GM19468 (cell line): ENCODE results near the gene AKAP6.

Experiments
- ATAC-seq: cut with Tn5 transposase; IDR thresholded peaks from one replicate; pipeline ENCODE4 v1.9.1; 2021; ENCODE audit warnings: mild to moderate bottlenecking, moderate library complexity, moderate number of reproducible peaks; ENCODE audit not compliant: unreplicated experiment; ENCODE audit errors: extremely low read depth

The AKAP6 gene

DNA sequence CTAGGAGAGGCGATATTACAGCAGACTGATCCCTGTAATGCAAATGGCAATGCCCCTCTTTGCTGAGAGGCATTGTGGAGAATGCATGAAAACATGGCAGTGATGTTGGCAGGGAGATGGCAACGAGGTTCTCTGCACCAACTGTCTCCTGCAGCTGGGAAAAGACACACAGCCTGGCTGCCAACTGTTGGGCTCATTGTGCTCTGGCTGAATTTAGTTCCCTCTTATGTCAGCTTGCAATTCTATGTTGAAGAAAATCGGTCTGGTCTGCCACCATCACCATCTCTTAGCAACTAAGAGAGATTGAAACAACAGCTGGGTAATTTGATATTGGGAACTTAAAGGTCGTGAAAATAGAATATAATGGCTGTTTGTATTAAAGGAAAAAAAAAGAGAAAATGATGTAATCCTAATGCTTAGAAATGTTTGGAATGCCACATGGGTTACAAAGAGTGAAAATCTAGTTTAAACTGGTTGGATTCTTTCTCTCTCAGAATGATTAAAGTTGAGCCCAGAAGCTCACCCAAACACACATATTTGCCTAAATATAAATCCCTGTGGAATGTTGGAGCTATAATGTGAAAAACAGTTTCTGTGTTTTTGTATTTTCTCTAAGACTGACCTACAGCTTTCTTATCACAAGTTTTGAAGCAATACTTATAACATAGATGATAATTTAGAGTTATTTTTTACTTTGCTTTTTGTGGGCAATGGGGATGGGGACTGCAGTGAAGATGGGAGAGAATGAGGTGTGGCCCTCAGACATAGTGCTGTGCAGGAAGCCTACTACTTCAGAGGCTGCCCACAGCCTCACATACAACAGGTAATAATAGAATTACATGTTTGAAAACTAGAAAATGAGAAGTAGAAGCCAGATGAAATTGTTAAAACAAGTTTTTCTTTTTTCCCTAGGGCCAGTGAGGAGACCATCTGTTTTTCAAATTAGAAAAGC is 143.7 kb downstream of the AKAP6 start:
- ATAC-seq = no peak

DNA sequence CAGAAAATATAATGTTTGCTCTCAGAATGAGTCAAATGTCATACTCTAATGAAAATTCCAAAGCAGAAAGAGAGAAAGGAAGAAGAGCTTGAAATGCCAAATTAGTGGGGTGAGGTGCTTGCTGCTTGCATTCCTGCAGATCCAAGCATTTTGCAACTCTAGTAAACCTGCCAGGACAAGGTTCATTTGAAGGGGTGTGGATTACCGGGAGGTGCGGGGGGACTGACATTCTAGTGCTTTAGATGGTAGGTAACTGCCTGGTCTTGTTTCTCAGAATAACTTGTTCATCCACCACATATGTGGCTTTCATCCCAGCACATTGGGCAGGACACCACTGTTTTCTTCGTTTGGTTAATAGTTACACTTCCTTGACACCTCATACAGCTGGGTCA is 144.4 kb downstream of the AKAP6 start:
- no peak for ATAC-seq

DNA sequence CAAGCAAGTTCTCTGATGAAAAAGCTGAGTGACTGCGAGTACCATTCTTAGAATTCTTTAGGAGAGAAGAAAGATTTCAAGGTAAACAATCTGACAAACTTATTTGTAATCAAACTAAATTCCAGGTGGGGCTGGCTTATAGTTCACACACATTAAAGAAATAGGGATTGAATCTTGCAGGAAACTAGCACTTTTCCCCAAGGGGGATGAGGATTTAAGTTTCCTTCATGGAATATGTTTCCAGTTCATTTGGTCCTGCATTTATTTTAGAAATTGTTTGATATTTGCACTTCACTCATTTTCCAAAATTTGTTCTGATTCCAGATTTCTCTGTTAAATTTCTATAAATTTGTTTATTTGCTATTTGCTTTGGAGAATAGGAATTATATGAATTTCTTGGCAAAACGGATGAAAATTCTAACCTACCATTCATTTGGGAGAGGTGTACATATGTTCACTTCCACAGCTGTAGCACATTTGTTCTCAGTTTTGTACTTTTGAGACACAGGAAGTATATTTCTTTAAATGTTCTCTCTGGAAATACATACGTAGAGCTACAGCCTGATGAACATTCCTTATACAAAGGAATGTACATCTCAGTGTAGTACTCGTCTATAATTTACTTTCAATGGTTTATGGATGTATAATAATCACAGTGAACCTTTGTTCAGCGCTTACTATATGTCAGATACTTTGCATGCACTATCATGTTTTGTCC is 145.5 kb downstream of the AKAP6 start:
- no peak for ATAC-seq

DNA sequence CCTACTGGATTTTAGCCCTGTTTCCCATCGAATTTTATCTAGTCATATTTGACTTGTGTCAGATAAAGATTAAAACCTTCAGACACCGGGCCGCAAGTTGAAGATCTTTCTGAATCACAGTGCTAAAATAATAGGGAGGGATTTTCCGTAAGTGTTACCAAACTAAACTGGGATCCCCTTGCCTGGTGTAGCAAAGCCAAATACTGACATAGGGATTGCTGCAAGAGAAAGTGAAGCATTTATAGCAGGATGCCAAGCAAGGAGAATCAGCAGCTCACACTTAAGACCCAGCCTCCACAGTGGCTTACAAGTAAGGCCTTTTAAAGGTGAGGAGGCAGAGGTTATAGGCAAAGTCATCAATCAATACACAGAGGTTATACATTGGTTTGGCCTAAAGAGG is 147.4 kb downstream of the AKAP6 start:
- ATAC-seq = no peak

DNA sequence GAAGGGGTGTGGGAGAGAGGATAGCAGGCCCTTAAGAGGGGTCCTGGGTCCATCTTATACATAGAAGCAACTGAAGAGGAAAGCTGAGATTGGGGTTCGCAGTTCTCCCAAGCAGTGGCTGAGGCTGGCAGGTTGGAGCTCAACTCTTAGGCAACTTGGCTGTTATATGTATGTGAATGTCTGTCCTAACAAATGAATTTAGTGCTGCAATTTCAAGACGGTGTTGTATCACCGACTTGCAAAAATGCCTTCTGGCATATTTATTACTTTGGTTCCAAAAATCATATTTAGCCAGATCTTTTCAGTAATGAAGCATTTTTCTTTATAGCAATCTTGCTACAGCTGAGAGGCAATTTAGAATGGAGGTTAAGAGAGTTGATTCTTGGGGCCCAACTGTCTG is 148.3 kb downstream of the AKAP6 start:
- ATAC-seq = no peak

DNA sequence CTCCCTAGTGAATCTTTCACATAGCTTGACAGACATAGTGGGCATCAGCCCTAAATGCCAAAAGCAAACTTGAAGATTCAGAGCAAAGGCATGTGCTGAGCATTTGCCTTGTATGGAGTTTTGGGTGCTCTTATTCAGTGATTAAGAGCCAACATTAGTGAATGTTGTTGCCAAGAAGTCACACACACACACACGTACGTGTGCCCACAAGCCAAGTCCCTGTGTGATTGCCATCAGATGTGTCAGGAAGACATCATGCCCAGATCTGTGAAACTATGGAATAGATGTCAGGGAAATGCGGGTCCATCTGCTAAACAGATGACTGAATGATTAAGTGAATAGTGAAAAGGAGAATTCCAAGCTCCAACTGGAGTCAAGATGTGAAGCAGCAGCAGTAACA is 149.0 kb downstream of the AKAP6 start:
- no peak for ATAC-seq

DNA sequence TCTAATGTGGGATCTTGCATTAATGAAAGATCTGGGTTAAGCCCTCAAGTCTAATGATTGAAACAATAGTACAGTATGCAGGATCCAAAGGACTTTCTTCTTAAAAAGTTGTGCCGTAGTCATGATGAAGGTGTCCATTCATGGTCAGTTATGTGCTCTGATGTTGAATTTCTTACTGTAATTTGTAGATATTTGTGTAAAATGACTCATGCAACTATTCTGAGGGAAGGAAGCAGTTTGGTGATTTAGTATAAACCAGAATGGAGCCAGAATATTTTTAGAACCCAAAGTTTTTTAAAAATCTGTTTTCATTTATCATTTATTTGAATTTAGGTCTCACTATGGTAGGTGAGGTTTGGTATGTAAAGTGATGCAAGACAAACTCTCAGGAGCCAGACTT is 151.2 kb downstream of the AKAP6 start:
- no peak for ATAC-seq

DNA sequence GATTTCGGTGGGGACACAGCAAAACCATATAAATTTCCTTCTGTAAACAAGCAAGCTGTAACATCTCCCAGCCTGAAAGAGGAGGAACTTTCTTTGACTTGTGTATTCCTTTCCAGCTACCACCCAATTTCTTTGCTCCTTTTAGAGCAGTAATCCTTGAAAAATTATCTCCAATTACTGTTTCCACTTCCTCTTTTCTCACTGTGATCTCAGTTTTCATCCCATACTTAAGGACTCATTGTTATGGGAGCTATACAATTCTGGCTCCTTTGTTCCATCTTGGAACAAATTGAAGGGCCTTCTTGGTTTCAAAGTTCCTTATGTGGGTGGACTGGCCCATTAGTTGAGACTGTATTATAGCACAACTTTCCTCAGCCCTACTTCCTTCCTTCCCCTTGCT is 152.6 kb downstream of the AKAP6 start:
- no peak for ATAC-seq

DNA sequence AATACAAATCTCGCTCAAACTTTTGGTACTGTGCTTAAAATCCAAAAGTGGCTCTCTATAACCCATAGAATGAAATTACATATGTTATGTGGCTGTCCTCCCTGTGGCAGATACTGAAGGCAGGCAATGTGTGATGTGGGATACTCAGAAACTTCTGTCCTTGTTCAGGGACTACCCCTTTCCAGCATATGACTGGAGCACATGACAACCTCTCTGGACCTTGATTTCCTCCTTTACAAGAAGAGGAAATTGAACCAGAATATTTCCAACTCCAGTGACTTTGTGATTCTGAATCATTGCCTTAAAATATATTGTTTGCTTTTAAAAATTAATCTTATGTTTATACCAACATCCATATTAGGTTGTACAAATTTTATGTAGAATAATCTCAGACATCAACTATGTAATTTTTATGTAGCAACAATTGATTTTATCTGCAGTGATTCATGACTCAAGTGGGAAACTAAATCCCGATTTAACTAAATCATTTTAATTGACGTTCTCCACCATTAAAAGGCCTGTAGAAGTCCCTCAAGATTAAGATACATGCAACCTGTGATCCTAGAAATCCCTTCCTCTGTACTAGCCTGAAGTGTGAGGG is 162.4 kb downstream of the AKAP6 start:
- no peak for ATAC-seq

DNA sequence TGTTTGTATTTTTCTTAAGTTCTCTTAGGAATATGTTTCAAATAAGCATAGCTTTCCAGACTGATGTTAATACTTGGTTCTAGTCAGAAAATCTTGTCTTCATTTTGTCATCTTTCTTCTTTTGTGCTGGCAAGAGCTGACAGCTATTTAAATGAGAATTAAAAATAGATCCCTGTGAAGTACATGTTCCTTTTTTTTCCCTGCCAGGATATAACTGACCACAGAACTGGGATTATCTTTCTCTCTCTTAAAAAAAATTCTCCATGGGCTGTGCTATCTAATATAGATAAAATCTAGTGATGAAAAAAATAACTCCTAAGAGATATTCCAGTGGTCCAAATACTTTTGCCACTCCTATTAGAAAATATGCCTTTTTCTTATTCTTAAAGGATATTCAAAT is 163.4 kb downstream of the AKAP6 start:
- no peak for ATAC-seq

DNA sequence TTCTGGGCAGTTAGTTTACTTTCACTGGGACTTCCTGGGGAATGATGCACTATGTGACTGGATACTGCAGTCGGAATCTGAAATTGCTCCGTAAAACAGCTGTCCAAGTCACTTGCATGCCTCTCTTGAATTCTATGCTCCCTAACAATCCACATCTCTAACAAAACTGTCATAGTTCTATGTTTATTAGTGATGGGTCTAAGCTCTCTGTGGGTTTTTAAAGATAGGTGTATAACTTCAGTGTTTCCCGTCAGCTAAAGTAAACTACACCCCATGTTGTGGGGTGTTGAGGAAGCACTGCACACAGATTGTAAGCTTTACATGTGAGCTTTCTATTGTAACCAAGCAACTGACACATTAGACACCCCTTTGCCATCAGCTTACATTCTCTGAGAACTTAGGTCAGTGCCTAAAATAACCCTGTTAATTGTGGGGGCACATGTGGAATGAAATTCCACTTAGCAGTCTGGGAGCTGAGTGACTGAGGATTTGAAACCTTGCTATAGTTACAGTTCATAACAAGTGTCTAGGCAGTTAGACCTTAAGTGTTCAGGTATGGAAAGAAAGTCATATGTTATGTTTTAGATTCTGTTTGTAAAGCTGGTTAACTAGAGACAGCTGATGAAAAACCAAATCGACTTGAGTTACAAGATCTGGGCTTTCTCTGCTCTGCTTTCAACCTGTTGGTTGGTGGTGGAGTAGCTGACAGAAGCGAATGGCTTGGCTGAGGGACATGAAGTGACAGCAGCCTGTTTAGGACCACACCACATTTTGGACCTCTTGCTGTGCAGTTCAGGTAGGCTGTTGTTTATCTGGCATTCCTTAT is 165.7 kb downstream of the AKAP6 start:
- no peak for ATAC-seq

DNA sequence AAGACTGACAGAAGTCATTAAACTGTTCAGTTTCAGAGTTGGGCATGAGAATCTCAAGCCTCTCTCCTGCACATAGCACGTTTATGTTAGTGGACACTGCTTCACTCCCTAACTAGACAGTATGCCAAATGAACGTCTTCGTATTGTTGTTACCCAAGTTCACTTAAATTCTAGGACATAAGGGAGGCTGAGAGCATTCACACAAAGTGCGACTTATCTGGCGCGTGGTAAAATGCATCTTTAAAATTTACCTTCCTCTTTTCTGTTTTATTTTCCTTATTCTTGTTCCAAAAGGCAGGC is 166.3 kb downstream of the AKAP6 start:
- ATAC-seq = no peak

DNA sequence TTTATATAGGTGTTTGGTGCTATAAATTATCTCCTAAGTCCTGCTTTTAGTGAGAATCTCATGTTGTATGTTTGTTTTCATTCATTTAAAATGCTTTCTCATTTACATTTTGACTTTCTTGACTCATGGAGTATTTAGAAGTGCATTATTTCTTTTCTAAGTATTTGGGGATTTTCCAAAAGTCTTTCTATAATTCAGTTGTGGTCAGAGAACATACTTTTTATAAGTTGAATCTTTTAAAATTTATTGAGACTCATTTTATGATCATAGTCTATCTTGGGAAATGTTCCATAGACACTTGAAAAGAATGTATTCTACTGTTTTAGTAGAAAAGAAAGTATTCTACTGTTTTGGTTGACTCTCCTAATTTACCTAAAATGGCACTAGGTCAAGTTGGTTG is 168.2 kb downstream of the AKAP6 start:
- ATAC-seq = no peak

DNA sequence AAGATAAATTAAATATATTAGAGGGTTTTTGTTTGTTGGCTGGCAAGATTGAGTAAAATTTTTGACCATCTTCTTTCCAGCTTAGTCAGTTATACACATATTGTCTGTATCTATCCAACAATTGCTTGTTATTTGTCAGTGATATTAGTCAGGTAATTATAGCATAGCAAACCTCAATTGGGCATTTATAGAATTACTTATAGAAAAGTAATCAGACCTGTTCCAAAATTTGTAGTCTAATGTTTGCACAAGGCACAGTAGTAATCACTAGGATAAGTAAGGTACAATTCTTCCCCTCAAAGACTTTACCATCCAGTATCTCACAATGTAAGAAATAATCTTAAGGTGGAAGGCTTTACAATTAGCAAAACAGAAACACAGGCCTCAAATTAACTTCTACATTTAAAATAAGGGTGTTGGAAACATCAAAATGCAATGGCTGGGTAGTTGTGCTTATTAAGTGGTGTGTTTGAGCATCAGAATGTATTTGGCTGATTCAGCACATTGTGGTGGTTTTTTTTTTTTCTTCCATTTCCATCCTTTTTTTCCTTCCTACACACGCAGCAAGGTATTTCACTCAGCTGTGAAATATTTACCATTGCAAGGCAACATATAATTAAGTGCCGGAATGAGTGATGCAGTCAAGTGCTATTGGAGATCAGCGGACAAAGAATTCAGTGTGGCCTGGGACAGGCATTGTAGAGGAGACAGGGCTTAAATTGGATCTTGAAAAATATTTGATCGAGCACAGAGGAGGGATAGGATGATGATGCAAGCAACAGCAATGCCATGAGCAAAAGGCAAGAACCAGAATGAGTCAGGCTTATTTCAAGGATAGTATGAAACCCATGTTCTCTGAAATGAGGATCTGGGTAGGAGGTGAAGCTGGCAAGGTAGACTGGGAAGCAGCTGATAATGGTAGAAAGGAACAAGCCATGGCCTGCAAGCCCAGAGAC is 178.2 kb downstream of the AKAP6 start:
- no peak for ATAC-seq

DNA sequence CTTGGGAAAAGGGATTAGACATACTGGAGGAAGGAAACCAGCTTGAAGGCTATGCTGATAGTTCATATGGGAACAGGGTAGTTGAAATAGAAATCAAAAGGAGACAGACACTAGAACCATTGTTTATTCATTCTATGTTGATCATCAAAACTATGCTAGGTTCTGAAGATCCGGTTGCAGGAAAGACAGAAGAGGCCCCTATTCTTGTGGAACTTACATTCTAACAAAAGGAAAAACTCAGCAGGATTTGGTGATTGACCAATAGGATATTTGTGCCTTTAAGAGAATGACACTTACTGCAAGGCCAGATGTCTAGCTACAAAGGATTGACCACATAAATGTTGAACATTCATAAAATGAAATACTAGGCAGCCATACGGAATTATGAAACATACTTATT is 179.2 kb downstream of the AKAP6 start:
- no peak for ATAC-seq

DNA sequence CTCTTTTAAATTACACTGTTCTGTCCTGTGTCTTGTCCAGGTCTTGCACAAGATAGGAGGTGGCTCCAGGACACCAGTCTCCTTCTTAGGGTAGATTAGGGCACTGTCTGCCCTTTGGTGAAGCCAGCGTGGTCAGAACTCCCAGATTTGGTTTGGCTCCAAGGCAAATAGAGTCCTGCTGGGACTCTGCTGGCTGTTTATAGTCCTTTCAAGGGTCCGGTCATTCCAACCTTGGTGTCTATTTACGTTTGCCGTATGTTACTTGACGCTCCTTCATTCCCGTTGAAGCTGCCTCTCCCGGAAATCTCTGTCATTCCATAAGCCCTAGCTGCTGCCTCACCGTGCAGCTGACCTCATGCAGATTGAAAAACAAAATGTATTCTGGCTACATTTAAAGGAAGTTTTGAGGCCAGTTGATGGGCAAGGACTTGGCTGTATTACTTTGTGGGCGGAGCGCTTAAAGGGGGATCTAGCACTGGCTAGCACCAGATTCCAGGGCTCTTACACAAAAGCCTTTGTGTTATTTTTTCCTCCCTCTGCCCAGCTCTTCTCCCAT is 180.6 kb downstream of the AKAP6 start:
- ATAC-seq = no peak

DNA sequence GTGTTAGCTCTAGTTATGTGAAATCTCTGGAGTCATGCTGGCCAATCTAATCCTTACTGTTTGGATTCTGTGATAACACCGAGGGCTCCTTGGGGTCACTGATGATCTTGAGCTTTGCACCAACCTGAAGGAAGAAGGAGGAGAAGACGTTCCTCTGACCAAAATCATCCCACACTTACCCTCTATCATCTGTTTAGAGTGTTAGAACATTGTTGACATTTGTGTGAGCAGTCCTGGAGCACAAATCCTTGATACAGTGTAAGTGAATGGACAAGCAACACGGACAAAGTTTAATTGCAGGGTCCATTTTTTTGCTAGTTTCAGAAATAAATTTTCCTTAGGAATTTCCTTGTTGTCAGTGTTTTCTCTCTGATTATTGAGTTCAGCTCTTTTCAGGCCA is 181.7 kb downstream of the AKAP6 start:
- no peak for ATAC-seq

DNA sequence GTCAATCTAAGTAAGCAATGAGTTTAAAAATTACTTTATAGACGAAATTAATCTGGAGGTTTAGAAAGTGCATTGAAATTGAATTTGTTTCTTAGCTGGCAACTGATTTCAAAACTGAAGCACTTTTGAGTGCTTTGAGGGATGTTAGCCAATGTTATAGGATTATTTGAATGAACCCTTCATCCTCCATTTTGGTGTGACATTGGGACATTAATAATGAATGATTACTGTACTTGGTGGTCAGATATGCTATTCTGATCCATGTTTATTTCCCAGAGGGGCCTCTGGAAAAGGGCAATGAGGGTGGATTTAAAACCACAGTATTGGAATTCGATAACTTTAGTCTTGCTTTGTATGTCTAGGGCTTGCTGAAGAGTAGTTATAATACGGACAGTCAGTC is 183.2 kb downstream of the AKAP6 start:
- ATAC-seq = no peak

DNA sequence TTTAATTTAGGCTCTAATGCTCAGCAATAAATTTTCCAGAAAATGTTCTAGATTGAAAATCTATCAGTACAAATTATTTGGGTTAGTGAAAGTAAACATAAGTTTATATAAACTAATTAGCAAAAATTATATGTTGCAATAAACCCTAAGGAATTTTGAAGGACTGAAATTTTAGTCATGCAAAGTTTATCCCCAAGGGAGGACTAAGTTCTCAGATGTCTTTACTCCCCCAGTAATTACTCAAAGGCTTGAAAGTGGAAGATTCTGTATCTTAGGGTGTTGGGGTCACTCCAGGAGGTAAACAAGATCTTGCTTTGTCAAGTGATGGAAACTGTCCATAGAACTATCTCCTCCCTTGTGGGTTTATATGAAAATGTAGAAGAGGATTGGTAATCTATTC is 183.7 kb downstream of the AKAP6 start:
- ATAC-seq = no peak
